HepG2 (cell line): ENCODE measurements around the gene TCFL5. TPM values are rescaled to one million over a fixed set of nuclear protein-coding genes. Genes with fewer than 3 reads are reported as not detected.

Experiments used
- CBFB ChIP-seq: sonication (generic); formaldehyde crosslinking; IDR thresholded peaks from 2 replicates; pipeline ENCODE4 v1.4.0; 2020; ENCODE audit warnings: missing genetic modification reagents
- ETV6 ChIP-seq: sonication (generic); formaldehyde crosslinking; conservative IDR thresholded peaks from 2 replicates; pipeline ENCODE4 v1.4.0; 2020; ENCODE audit warnings: missing genetic modification reagents
- FOXO1 ChIP-seq: sonication (generic); formaldehyde crosslinking; IDR thresholded peaks from 2 replicates; pipeline ENCODE4 v1.4.0; 2020; ENCODE audit warnings: missing genetic modification reagents
- GABPB1 ChIP-seq: IDR thresholded peaks from 2 replicates; pipeline ENCODE4 v1.6.1; 2016; ENCODE audit warnings: mild to moderate bottlenecking, missing genetic modification reagents, moderate library complexity, missing compliant biosample characterization
- KDM1A ChIP-seq: IDR thresholded peaks from 2 replicates; pipeline ENCODE4 v1.6.1; 2016; ENCODE audit warnings: missing compliant biosample characterization
- KLF16 ChIP-seq, 2 experiments: sonication (generic) in 1 of 2; formaldehyde crosslinking in 1 of 2; IDR thresholded peaks; 2 replicates each; pipeline versions ENCODE4 v1.6.1 to v1.8.0; 2016 to 2023; ENCODE audit warnings: missing genetic modification reagents in 2 of 2, missing compliant biosample characterization in 1 of 2
- MEF2D ChIP-seq: sonication (generic); formaldehyde crosslinking; IDR thresholded peaks from 2 replicates; pipeline ENCODE4 v1.5.1; 2020; ENCODE audit warnings: mild to moderate bottlenecking, missing genetic modification reagents
- ONECUT2 ChIP-seq: sonication (generic); formaldehyde crosslinking; IDR thresholded peaks from 2 replicates; pipeline ENCODE4 v1.4.0; 2020; ENCODE audit warnings: missing genetic modification reagents
- RAD51 ChIP-seq: fragments of 450-650 bp; IDR thresholded peaks from 2 replicates; pipeline ENCODE4 v1.6.1; 2016; ENCODE audit warnings: borderline replicate concordance
- SKI ChIP-seq: fragments of 450-650 bp; IDR thresholded peaks from one replicate; pipeline ENCODE4 v1.6.1; 2018; ENCODE audit warnings: mild to moderate bottlenecking; ENCODE audit not compliant: partially characterized antibody
- SP5 ChIP-seq: IDR thresholded peaks from 2 replicates; pipeline ENCODE4 v1.6.1; 2016; ENCODE audit warnings: low read depth, borderline replicate concordance
- TBP ChIP-seq: sonication (generic); formaldehyde crosslinking; IDR thresholded peaks from 2 replicates; pipeline ENCODE4 v1.5.0; 2020; ENCODE audit warnings: missing genetic modification reagents
- ZC3H13 ChIP-seq: sonication (generic); formaldehyde crosslinking; IDR thresholded peaks from 2 replicates; pipeline ENCODE4 v1.8.1; 2023; ENCODE audit warnings: mild to moderate bottlenecking, missing genetic modification reagents, moderate library complexity
- ZNF225 ChIP-seq: sonication (generic); formaldehyde crosslinking; IDR thresholded peaks from 2 replicates; pipeline ENCODE4 v1.4.0; 2020; ENCODE audit warnings: mild to moderate bottlenecking, missing genetic modification reagents
- ZNF282 ChIP-seq: fragments of 450-650 bp; IDR thresholded peaks from 2 replicates; pipeline ENCODE4 v1.6.1; 2018; ENCODE audit not compliant: partially characterized antibody
- ZNF317 ChIP-seq: sonication (generic); formaldehyde crosslinking; IDR thresholded peaks from 2 replicates; pipeline ENCODE4 v1.5.0; 2020; ENCODE audit warnings: mild to moderate bottlenecking, missing genetic modification reagents
- ZNF326 ChIP-seq: sonication (generic); formaldehyde crosslinking; IDR thresholded peaks from 2 replicates; pipeline ENCODE4 v1.4.0; 2020; ENCODE audit warnings: missing genetic modification reagents, borderline replicate concordance
- ZNF350 ChIP-seq: sonication (generic); formaldehyde crosslinking; IDR thresholded peaks from 2 replicates; pipeline ENCODE4 v1.4.0; 2020; ENCODE audit warnings: mild to moderate bottlenecking, low read depth, missing genetic modification reagents, borderline replicate concordance
- ZNF460 ChIP-seq: sonication (generic); formaldehyde crosslinking; IDR thresholded peaks from 2 replicates; pipeline ENCODE4 v1.5.1; 2020; ENCODE audit warnings: missing genetic modification reagents, mild to moderate bottlenecking, borderline replicate concordance
- ZNF678 ChIP-seq: sonication (generic); formaldehyde crosslinking; IDR thresholded peaks from 2 replicates; pipeline ENCODE4 v1.4.0; 2020; ENCODE audit warnings: mild to moderate bottlenecking, missing genetic modification reagents
- ZNF816 ChIP-seq: sonication (generic); formaldehyde crosslinking; IDR thresholded peaks from 2 replicates; pipeline ENCODE4 v1.8.0; 2022; ENCODE audit warnings: missing genetic modification reagents, mild to moderate bottlenecking, borderline replicate concordance
- ZUFSP ChIP-seq: sonication (generic); formaldehyde crosslinking; IDR thresholded peaks from 2 replicates; pipeline ENCODE4 v1.9.0; 2021; ENCODE audit warnings: missing genetic modification reagents, mild to moderate bottlenecking, borderline replicate concordance
- ZXDC ChIP-seq: sonication (generic); formaldehyde crosslinking; IDR thresholded peaks from 2 replicates; pipeline ENCODE4 v1.5.0; 2020; ENCODE audit warnings: mild to moderate bottlenecking, missing genetic modification reagents
- polyA plus RNA-seq, 8 experiments: library from polyadenylated mRNA; depleted of rRNA in 3 of 8; stranded (reverse) in 7 of 8; unstranded in 1 of 8; fragments of >200 nt; fragmentation: Illumina TruSeq in 4 of 8; extraction: Trizol in 4 of 8; gene quantifications; 2 replicates each; pipeline versions ENCODE4 v1.2.1 to v1.2.3, GENCODE V29; 2011 to 2016; ENCODE audit warnings: low read depth in 4 of 8, missing spikeins in 1 of 8, mixed read lengths in 1 of 8; ENCODE audit not compliant: insufficient read depth in 1 of 8
- total RNA-seq, 5 experiments: library from RNA; depleted of rRNA; stranded (reverse); fragments of >200 nt; fragmentation: Illumina TruSeq; extraction: Trizol; gene quantifications; 2 replicates each; pipeline ENCODE4 v1.2.3, GENCODE V29; 2016; ENCODE audit warnings: low read depth in 1 of 5
- TF ChIP-seq, protein P1 (sequence below): IDR thresholded peaks from 2 replicates; pipeline ENCODE4 v1.6.1; 2012; ENCODE audit warnings: inconsistent platforms
- TF ChIP-seq, protein P2 (sequence below): sonication (generic); IDR thresholded peaks from 2 replicates; pipeline ENCODE4 v1.6.1; 2016; ENCODE audit warnings: low read depth, borderline replicate concordance

TCFL5 gene
- total and polyA plus RNA-seq, 2 of the 13 experiments (the other 11 are each of a cell fraction or from before 2014, with no cell fraction given), result 14.8 to 20.0 TPM

GRCh38 chr20:62900052-62900691, 38.5 kb upstream of the TCFL5 start (continued):
- TF ChIP-seq RAD51, result no peak
- TF ChIP-seq ZNF816, result no peak
- peak; percentile 28; the same call in 1 of the 2 replicates for TF ChIP-seq ONECUT2 (CRISPR knock-in tag)
- TF ChIP-seq, protein P1, sequence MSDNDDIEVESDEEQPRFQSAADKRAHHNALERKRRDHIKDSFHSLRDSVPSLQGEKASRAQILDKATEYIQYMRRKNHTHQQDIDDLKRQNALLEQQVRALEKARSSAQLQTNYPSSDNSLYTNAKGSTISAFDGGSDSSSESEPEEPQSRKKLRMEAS, result peak; percentile 78
- no peak for TF ChIP-seq ZNF282
- TF ChIP-seq SP5 (CRISPR knock-in tag), result no peak
- no peak for TF ChIP-seq ZUFSP (CRISPR knock-in tag)
- TF ChIP-seq KLF16 (CRISPR knock-in tag; IDR thresholded peaks at IDR 0.05), result peak; percentile 27 to 76; a peak in 1 of 4 replicates
- TF ChIP-seq TBP (CRISPR knock-in tag), result 0 out of 2 replicates have a peak, but pooled peaks have one; percentile 39
- TF ChIP-seq ZNF225 (CRISPR knock-in tag), result peak; percentile 89
- TF ChIP-seq SKI, result no peak
- peak; percentile 91 for TF ChIP-seq MEF2D (CRISPR knock-in tag)
- peak; percentile 94 for TF ChIP-seq ZNF326
- TF ChIP-seq ZNF678 (CRISPR knock-in tag), result 0 out of 2 replicates have a peak, but pooled peaks have one; percentile 63
- peak; percentile 95 for TF ChIP-seq ZNF350 (CRISPR knock-in tag)
- TF ChIP-seq GABPB1 (CRISPR knock-in tag), result peak; percentile 59; the same call in 1 of the 2 replicates
- TF ChIP-seq CBFB (CRISPR knock-in tag), result no peak
- TF ChIP-seq ZNF460 (CRISPR knock-in tag), result no peak
- peak; percentile 100 for TF ChIP-seq ZC3H13 (CRISPR knock-in tag)
- peak; percentile 24; the same call in 1 of the 2 replicates for TF ChIP-seq FOXO1 (CRISPR knock-in tag)
- no peak for TF ChIP-seq KDM1A (CRISPR knock-in tag)
- TF ChIP-seq ZNF317, result no peak
- TF ChIP-seq, protein P2, sequence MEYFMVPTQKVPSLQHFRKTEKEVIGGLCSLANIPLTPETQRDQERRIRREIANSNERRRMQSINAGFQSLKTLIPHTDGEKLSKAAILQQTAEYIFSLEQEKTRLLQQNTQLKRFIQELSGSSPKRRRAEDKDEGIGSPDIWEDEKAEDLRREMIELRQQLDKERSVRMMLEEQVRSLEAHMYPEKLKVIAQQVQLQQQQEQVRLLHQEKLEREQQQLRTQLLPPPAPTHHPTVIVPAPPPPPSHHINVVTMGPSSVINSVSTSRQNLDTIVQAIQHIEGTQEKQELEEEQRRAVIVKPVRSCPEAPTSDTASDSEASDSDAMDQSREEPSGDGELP, result no peak
- no peak; the same call in 1 of the 2 replicates for TF ChIP-seq ETV6 (CRISPR knock-in tag)
- TF ChIP-seq ZXDC, result no peak
